ENCODE measurements around the gene YBX3.
"Not testable (repeated sequence)": the region's sequence is repeated elsewhere in the genome, so short reads cannot be mapped to it uniquely, and the experiment has no call there.

The YBX3 gene

GRCh38 chr12:10722905-10723746 lies at the start of gene YBX3:
YBX3 (minus strand) TSS chr12:10723323; CDS start chr12:10723111, 212 bp downstream.
- peak; percentile 74 to 84 for DNase-seq

DNA sequence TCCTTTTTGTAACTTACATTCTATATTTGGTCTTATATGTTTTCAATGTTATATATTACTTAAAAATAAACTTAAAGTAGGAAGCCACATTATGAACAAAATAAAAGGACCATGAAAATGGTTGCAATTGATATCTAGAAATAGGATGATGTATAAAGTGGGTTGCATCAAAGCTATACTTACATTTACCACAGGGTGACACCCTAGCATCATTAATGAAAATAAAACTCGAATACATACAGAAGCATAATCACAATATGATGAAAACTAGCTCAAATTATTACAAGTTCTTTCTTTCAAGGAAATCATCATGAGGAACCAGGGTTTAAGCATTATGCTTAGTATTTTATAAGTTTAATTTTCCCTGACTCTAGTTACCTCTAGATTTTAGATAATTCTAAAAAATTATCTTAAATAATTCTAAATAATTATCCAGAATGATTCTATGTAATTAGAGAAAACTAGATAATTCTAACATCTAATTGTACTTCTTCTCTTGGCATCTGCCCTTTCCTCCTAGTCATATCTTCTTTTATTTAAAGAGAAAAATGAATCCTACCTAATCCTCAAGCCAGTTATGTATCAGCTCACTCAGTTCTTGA lies 48.1 kb upstream of the YBX3 start:
- DNase-seq = peak; percentile 2 to 49

GRCh38 chr12:10759657-10760056 lies 36.5 kb upstream of the YBX3 start:
- no peak for DNase-seq

GRCh38 chr12:10756194-10756593 lies 33.1 kb upstream of the YBX3 start:
- DNase-seq = no peak

DNA sequence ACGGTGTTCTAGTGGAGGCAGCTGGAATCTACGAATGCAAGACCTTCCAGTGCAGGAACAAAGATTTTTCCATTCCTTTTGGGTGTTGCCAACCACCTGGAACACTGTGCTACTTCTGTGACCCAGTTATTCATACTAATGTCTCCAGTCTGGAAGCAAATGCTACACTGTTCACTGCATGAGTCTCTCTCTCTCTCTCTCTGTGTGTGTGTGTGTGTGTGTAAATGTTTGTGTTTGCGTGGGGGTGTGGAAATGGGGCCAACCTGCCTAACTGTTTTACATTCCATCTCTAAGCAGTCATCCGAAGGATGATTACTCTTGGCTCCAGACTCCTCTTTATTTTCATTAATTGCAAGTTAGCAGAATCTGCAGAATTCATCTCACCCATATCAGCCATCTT lies 29.9 kb upstream of the YBX3 start:
- DNase-seq = no peak

GRCh38 chr12:10750385-10750727 lies 27.2 kb upstream of the YBX3 start:
- DNase-seq = no peak

GRCh38 chr12:10749700-10750384 lies 26.7 kb upstream of the YBX3 start:
- DNase-seq = peak; percentile 92 to 99

DNA sequence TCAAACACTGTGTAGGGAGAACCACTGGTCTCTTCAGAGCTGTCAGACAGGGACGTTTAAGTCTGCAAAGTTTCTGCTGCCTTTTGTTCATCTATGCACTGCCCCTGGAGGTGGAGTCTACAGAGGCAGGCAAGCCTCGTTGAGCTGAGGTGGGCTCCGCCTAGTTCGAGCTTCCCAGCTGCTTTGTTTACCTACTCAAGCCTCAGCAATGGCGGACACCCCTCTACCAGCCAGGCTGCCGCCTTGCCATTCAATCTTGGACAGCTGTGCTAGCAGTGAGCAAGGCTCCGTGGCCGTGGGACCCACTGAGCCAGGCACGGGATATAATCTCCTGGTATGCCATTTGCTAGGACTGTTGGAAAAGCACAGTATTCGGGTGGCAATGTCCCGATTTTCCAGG lies 24.6 kb upstream of the YBX3 start:
- DNase-seq = no peak

DNA sequence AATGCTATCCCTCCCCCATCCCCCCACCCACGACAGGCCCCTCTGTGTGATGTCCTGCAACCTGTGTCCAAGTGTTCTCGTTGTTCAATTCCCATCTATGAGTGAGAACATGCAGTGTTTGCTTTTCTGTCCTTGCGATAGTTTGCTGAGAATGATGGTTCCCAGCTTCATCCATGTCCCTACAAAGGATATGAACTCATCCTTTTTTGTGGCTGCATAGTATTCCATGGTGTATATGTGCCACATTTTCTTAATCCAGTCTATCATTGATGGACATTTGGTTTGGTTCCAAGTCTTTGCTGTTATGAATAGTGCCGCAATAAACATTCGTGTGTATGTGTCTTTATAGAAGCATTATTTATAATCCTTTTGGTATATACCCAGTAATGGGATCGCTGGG lies 20.3 kb upstream of the YBX3 start:
- DNase-seq = not testable (repeated sequence)

- peak; percentile 72 to 78 for DNase-seq
Observed at GRCh38 chr12:10741845-10742244, 18.7 kb upstream of the YBX3 start.

DNA sequence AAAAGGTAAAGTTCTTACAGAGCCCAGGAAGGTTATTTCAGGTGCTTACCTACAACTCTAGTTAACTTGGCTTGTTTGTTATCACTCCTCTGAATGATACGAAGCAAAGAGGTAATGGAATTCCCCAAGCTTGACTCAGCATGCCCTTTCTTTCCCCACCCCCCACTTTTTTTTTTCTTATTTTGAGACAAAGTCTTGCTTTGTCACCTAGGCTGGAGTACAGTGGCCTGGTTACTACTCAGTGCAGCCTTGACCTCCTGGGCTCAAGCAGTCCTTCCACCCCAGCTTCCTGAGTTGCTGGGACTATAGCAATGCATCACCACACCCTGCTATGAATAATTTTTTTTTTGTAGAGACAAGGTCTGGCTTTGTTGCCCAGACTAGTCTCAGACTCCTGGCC lies 17.1 kb upstream of the YBX3 start:
- DNase-seq = no peak

GRCh38 chr12:10739157-10740118 lies 16.3 kb upstream of the YBX3 start:
- DNase-seq = no peak

DNA sequence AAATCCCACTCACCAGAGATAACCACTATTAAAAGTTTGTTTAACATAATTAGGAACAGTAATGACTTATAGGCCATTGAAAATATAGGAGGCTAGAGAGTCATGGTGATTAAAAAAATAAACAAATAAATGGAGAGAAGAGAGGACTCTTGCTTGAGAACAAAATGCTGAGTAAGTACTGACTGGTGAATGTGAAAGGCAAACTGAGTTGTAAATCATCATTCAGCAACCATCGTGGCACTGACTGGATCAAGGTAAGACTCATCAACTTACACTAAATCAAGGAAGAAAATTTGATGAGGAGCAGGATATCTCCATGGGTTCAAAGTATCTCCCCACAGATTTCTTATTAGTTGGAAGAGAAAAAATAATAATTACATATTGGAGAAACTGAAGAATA lies 14.1 kb upstream of the YBX3 start:
- DNase-seq = no peak

GRCh38 chr12:10736463-10736862 lies 13.3 kb upstream of the YBX3 start:
- no peak for DNase-seq

GRCh38 chr12:10735428-10735827 lies 12.3 kb upstream of the YBX3 start:
- DNase-seq = no peak

DNA sequence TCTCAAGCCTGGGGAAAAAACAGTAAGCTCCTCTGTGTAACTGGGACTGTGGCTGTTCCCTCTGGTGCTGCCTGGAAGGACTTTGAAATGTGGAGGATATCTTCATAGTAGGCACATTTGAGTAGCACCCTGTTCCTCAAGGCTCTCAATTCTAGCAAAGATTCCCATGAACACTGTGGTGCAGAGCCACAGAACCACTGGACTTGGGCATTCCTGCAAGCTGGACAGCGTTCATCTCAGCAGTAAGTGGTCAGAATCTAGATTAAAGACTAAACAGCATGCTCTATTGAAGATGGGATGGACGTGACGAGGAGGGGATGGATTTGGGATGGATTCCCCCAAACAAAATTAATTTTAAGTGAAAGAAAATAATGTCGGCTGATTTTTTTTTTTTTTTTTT lies 9.4 kb upstream of the YBX3 start:
- no peak for DNase-seq

DNA sequence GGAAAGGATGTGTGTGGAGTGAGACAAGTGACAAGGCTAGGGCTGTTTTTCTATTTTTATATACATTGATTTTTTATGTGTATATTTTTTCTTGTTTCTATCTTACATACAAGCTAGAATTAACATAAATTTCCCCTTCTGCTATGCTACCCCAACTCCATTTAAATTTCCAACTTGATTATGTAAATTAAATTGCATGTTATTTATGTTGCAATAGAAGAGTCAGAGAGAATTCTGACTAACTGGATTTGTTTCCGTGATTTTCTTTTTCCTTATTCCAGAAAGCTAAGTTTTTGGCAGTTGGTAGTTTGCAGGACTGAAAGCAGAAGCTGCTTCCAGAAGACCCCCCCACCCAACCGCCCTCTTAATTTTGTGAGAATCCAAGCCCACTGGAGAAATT lies 8.9 kb upstream of the YBX3 start:
- no peak for DNase-seq

GRCh38 chr12:10730559-10730958 lies 7.4 kb upstream of the YBX3 start:
- no peak for DNase-seq

DNA sequence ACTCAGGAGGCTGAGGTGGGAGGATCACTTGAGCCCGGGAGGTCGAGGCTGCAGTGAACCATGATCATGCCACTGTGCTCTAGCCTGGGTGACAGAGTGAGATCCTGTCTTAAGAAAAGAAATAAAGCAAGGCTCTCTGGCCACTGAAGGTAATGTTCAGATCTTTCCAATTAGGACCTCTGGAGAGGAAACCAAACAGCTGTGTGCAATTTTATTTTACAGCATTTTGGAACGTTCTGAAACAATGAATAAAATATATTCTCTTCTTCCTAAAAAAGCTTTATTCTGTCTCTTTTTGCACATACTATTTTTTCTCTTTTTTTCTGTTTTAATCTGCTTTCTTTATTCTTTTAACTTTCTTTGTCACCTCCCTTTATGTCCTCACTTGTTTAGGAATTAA lies 5.0 kb upstream of the YBX3 start:
- no peak for DNase-seq

- DNase-seq = no peak
Observed at GRCh38 chr12:10726945-10727344, 3.8 kb upstream of the YBX3 start.

DNA sequence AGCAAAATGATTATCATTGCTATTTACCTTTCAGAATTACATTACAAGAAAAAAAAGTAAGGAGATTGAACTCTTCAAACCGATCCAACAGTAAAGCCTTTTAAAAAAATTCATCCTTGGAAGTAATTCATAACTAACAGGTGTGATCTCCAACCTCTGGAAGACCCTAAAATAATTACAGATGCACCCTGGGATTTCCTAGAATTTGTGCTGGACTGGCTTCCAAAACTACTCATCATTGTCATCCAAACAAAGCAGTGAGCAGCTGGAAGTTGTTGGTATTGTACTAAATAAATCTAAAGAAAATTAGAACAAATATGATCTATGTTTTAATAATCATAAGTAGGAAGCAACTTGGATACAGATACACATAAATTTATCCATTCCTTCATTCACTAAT lies 1.9 kb upstream of the YBX3 start:
- DNase-seq = no peak

- DNase-seq = peak; percentile 48 to 57
Observed at GRCh38 chr12:10722502-10722904, 620 bp downstream of the YBX3 start.
